Measurements from ENCODE around the gene TXNDC9.
"Not testable (repeated sequence)": the region's sequence is repeated elsewhere in the genome, so short reads cannot be mapped to it uniquely, and the experiment has no call there.

The TXNDC9 gene

GRCh38 chr2:99278793-99279291 lies 57.3 kb downstream of the TXNDC9 start:
- H3K4me3 ChIP-seq (ENCODE audit: low read depth, low read length) = no peak overlapping the region
- no peak for TF ChIP-seq CTCF (IDR thresholded peaks at IDR 0.05; ENCODE audit: insufficient read depth, low read depth, low read length, missing control alignments)
- DNase-seq (ENCODE audit: low read depth) = no peak

GRCh38 chr2:99278195-99278765 lies 57.9 kb downstream of the TXNDC9 start:
- not testable (repeated sequence) for H3K4me3 ChIP-seq (ENCODE audit: low read depth, low read length); DNase-seq (ENCODE audit: low read depth)

GRCh38 chr2:99275882-99276281 lies 60.3 kb downstream of the TXNDC9 start:
- no peak overlapping the region for H3K4me3 ChIP-seq (ENCODE audit: low read depth, low read length)
- DNase-seq (ENCODE audit: low read depth) = no peak
- TF ChIP-seq CTCF (IDR thresholded peaks at IDR 0.05; ENCODE audit: insufficient read depth, low read depth, low read length, missing control alignments) = no peak
